GM18870 (cell line): ENCODE data around the gene ROR1.

ENCODE experiments used
- ATAC-seq: cut with Tn5 transposase; IDR thresholded peaks from one replicate; pipeline ENCODE4 v1.9.1; 2021; ENCODE audit warnings: moderate library complexity; ENCODE audit not compliant: unreplicated experiment

ROR1 gene

DNA sequence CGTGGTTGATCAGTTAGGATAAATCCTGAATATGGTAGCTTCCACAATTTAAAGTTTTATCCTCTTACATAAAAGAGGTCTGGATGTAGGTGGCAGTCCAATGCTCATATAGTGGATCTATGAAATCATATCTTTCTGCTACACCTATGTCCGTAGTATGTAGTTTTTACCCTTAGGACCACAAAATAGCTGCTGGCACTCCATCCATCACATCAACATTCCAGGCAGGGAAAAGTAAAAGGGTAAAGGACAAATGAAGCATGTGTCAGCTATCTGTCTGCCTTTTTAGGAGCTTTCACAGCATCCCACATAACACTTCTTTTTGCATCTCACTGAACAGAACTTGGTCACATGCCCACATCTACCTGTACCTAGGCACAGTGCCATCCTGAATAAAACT is 184.7 kb downstream of the ROR1 start:
- ATAC-seq: no peak

DNA sequence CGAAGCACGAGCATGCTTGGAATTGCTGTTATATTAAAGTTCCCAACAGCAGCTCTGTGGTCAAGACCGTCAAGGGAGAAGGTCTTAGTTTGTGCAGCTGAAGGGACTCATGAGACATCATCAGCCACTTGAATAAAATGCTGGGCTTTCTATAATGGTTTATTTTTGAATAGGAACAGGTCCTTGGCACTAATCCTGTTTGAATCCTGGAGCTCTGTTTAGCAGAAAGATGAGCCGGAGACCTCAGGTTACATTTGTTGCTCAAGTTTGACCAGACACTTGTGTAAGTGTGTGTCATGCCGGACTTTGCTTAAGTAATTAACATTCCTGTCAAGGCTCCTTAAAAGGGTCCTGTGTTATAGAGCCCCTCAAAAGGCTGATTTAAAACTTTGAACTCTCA is 186.5 kb downstream of the ROR1 start:
- no peak for ATAC-seq

DNA sequence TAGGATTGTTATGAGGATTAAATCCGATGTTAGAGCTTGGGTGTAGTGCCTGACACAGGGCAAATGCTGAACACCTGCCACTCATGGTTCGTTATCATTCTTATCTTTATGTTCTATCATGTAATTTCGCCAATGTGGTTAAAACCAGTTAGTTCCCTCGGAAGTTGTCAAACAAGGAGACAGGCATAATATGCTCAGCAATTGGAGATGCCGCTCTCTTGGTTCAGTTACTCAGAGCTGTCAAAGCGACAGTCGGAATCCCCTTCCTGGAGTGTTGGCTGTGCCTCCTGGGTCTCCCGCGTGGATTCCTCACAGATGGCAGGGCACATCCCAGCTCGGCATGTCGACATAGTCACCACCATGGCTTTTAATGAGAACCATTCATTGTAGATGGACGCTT is 192.2 kb downstream of the ROR1 start:
- no peak for ATAC-seq

DNA sequence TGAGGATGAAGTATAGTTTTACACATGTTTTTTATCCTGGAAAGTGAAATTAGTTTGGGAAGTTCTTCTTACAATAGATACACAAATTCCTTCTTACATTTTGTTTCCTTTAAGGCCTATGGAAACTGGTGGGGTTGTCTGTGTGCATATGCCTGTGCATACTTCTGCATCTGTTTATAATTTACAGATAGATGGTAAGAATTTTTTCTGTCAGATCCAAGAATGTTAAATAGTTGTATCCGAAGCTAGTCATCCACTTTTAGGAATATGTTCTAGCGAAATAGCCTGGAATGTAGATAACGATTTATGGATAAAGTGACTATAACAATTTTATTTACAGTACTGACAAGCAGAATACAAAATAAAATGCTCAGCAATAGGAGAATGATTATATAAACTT is 194.1 kb downstream of the ROR1 start:
- ATAC-seq: no peak

DNA sequence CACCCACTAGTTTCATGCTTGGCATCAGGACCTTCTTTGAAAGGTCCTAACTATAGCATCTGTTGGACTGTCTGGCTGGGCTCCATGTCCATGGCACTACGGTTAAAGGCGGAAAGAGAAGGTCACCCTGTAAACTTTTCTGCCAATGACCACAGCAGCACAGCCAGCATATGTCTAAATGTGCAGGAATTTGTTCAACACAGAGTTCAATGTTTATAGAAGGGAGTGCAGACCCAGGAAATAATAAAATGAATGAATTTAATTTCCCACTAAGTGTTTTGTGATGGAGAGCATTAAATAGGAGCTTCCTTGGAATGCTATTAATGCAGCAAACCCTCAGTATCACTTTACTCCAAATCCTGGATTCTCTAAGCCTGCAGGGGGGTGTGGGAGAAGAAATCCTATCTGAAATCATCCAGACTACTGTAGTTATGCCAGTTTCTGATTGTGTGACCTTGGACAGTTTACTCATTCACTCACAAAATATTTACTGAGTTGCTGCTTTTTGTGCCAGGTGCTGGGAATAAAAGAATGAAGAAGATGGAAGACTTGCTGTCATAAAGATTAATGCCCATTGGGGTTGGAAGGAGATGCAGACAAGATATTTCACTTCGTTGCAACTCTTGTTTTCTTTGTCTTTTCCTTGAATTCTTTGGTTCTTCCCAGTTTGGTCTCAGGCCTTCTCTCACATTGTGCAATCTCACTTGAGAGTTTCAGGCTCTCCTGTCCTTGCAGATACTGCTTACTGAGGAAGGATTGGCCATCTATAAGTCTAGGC is 195.0 kb downstream of the ROR1 start:
- ATAC-seq: no peak

DNA sequence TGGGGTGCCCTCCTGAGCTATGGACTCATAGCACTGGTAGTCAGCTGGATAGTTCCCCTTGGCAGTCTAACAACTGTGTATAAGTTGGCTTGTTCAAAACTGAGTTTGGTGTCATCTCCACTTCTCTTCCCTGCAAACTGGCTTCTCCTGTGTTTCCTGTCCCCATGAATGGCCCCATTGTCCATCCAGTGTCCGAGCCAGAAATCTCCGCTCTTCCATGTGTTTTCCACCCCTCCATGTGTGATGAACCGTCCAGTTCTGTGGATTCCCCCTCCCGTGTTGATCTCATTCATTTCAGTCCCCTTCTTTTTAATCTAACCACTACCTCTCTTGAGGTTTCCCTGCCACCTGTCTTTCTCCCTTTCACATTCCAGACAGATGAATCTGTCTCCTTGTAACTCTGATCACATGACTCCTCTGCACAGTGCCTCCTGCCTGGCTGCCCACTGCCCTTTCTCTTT is 195.7 kb downstream of the ROR1 start:
- ATAC-seq: no peak

DNA sequence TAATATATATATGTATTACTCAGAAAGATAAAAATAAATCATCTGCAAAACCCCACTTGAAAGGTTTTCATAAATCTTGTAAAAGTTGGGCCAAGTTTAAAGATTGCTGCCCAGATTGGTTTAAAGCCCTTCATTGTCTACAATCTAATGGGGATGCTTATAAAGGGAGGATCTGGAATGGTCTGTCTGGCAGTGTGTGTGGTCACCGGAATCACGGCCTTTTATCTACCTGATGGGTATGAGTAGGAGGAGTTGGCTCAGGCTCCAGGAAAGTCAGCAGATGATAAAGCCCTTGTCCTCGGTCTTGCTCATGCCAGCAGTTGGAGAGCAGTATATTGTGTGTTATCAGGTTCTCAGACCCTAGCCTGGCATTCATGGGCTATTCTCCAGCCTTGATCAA is 197.7 kb downstream of the ROR1 start:
- ATAC-seq: no peak

DNA sequence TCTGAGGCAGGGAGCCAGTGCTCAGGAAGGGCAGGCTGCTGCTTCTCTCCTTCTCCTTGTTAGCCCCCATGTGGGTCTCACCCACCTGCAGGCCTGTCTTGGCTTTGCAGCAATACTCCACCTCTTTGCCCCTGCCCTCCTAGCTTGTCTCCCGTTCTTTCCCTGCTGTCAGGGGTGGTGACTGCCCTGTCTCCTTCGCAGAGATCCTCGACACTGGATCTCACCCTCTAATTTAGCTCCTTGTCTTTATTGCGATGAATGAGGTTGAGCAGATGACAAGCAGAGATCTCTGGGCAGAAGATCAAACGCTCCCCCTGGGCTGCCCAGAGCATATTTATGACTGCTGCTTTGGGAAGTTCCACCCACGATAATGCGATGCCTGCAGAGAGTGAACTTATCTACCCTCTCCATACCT is 199.2 kb downstream of the ROR1 start:
- no peak for ATAC-seq

DNA sequence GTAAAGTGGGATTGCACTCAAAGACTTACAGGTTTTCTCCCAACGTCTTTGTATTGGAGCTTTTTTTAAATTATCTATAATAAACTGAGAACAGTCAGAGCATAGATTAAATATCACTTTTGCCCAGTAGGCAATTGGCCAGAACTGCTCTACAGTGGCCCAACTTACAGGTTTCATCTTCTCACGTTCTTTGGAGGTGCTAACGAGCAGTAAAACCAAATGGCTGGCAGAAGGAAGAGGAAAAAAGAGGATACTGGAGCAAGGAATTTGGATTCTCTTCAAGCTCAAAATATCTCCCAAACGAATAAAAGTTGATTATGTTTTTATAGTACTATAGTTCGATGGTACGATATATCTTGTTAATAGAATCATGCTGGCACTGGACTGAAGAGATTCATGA is 201.1 kb downstream of the ROR1 start:
- ATAC-seq: no peak

DNA sequence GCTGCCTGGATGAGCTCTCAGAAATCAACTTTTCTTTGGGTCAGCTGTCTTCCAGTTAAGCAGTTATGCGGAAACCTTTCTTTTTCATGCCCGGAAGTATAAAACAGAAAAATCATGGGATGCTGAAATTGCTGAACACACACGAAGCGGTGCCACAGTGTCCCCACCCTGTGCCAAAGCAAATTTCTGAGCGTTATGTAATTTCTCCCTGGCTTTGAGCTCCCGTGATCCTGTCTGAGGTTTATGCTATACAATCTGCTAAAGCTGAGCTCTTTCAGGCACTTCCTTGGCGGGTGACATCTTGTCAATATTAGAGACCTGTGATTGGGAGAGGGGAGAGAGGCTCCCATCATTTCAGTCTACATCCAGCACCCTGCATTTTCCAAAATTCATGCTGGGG is 201.7 kb downstream of the ROR1 start:
- ATAC-seq: no peak

DNA sequence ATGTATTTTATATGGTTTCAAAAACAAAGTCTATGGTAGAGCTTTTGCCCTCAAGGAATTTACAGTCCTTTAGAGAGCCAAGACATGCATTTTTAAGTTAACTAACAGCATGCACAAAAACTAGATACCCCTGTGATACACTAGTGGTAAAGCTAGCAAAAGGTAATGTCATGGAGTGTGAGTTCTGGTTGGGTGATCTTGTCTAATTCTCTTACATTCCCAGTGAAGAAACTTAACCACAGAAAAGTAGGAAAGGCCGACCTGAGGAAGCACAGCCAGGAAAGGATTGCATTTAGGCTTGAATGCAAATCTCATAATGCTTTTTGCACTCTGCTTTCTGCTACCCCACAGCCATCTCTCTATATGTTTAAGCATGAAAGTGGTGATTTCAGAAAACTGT is 202.2 kb downstream of the ROR1 start:
- ATAC-seq: no peak

DNA sequence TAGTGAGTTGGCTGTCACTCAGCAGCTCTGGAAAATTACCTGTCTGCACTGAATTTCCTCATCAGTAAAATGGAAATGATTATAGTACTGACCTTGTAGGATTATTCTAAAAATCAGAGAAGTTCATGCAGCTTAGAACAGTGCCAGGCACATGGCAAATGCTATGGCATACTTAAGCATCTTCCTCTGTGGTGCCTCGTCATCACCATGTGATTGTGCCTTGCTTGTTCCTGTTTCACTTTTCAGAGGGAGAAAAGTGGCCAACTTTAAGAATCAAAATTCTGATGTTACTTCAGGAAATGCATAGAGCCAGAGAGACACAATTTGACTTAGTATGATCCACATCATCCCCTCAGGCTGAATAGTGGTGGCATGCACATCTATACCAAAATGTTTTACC is 203.6 kb downstream of the ROR1 start:
- no peak for ATAC-seq

DNA sequence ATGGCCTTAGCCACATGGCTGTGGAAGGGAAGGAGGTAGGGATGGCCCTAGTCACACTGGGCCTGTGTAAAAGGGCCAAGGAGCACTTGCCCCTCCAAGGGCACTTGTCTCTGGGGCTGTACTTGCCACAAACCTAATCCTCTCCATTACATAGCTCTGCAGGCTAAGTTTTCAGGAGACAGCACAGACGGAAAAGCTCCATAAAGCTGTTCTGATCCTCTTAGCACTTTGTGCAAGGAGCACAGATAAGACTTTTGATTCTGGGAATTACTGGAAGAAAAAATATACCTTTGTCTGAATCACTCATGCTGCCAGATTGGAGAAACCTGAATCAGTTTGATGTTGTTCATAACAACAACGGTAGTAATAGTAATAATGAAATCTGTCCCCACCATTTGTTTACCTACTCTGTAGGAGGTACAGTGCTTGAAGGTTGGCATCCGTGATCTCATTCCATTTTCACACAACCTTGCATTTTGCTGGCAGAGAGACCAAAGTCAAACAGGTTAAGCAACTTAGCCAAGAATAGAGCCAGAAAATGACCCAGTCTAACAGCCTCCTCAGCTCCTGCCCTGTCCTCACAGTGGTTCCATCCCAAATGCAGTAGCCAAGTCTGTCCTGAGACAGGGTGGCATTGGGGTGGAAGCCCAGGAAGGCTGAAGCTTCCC is 207.1 kb downstream of the ROR1 start:
- ATAC-seq: no peak

DNA sequence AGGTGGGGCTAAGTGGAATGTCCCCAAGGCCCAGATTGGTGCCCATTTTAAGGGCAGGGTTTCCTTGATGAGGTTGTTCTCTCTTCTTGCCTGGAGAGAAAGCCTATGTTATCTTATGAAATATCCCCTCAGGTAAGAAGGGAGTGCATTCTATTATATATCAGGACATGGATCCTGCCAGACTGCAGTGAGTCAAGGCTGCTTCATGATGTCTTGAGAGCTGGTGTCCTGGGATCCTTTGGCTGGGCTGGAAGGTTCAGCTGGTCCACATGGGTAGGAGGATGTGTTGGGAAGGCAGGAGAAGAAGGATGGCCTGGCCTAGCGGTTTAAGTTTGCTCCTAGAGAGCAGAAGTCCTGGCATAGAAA is 207.6 kb downstream of the ROR1 start:
- ATAC-seq: no peak

DNA sequence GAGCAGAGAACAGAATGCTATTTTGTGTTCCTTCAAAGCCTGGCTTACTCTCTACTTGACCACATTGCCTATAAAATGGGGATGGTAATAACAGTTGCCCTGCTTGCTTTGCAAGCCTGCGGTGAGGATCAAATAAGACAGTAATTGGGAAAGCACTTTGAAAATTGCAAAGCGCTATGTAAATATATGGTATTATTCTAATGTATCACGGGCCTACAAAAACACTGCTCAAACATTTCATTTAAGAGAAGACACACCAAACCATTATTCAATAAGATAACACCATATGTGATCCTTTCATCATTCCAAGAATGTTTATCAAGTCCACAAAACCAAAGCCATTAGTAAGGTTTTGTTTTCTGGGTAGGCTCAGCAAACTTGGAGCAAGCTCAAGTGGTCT is 208.4 kb downstream of the ROR1 start:
- ATAC-seq: no peak

DNA sequence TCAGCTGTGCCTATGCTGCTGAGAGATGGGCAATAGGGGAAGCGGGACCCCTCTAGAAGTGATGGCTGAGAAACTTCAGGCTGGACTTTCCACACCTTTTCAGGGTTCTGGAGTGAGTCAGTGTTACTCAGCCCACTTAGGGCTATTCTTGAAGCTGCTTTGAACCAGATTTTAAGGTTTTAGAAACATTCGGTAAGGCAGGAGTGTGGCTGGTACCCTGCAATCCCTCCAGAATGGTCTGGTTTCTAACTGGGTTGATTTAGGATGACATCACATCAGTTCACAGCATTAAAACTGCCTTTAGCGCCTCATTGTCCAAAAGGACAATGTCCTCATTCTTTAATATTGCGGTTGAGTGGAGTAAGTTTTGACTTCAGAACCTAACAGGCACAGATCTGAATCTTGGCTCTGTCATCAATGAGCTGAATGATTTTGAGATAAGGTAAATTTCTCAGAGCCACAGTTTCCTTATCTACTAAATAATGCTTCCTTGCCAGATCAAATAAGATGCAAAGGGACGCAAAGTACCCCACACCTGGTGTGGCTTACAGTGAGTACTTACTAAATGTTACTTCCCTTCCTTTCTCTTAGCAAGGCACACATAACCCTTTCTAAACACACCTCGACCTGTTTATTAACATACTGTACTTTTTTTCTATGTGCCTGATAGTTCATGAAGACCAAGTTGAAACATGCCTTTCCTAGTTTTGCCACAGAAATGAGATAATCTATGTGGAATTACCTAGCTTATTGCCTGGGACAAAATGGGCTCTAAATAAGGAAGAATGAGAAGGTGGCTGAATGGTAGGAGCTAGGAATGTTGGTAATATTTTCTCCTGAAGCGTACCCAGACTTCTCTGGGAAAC is 209.8 kb downstream of the ROR1 start:
- ATAC-seq: no peak

DNA sequence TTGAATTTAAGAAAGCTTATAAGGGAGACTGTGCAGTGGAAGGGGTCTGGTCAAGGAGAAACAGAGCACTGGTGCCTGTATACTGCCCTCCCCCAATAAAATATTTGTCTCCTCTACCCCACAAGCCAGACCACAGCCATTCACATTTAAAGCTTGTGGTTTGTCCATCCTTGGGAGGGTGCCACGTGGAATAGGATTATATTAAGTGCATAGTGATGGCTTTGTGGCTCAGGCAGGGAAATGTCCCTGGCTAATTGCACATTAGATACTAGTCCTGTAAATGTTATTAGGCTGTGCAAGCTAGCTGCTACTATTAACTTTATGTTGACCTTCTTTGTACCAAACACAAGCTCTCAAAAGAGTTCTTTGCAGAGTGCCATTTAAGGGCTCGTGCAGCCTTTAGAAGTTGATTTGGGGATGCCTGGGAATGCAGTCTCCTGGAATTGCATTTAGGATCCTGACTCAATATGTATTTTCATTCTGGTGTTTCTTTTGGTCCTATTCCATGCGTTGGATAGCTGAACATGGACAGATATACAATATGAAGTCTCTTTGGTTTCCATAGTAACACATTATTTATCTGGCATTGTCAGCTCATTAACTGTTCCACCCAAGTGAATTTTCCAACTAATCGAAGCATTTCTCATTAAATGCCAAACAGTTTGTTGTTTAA is 210.6 kb downstream of the ROR1 start:
- no peak for ATAC-seq

DNA sequence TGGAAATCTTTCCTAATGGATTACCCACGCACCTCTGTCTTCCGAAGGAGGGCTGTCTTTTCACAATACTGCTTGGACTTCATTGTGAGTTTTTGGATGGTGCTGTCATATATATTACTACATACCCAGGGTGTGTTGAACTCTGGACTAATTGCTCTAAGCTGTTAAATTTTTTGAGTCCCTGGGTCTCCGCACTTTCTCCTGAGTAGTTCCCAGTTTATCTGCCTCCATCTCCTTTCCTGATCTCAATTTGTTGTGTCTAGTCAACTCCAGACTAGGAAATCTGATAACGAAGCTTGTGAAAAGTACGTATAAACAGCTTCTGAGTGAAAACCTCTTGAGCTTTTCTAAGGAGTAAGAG is 211.1 kb downstream of the ROR1 start:
- ATAC-seq: no peak

DNA sequence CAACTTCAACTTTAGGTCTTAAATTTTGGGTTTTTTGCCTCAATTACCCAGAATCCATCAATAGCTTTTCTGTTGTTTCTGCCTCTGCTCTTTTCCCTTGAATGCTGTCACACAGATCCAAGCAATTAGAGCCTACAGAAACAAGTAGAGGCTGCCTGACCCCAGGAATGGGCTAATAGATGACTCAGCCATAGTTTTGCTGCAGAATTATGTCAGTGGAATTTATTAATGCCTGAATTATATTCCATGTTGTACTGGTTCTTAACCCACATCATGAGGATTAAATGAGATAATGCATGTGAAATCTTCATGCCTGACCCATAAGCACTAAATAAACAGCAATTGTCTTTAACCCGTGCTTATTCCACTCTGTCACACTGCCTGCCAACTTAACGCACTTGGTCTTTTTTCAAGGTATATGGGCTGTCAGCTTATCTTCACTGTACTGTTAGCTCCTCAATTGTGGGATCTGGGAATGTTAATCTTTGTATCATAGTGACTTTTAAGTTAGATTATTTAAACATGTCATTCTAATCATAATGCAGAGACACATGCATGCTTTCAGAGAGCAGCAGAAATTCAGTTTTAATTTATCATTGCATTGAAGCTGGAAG is 213.3 kb downstream of the ROR1 start:
- no peak for ATAC-seq

DNA sequence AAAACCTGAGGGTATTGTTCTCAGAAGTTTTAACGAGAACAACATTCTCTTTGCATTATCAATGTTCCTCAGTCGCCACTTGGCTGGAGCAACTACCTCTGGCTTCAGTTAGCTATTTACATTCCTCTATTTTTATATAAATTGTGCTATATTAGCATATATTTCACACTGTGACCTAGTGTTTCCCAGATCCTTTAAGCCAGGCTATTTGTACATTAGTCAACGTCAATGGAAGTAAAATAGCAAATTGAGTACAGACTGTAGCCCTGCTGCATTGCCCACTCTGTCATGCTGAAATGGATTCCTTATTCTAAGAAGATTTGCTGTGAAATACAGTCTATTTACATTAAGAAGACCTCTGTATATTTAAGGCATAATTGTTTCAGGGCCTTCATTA is 213.8 kb downstream of the ROR1 start:
- no peak for ATAC-seq

DNA sequence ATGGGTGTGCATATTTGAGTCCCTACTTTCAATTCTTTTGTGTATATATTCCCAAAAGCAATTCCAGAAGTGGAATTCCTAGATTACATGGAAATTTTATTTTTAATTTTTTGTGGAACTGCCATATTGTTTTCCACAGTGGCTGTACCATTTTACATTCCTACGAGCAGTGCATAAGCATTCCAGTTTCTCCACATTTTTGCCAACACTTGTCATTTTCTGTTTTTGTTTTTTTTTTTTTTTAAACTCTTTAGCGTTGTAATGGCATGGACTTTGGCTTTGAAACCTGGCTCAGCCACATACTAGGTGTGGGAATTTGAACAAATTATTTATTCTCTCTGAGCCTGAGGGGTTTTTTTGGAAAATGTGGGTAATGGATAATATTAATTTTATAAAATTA is 215.1 kb downstream of the ROR1 start:
- no peak for ATAC-seq
